Measurements from ENCODE around the gene NIPBL. TPM values are rescaled to one million over a fixed set of nuclear protein-coding genes. Genes with fewer than 3 reads are reported as not detected.
"Not testable (repeated sequence)": the region's sequence is repeated elsewhere in the genome, so short reads cannot be mapped to it uniquely, and the experiment has no call there.

NIPBL gene
- polyA plus RNA-seq, 2 donors = 10.9 to 16.1 TPM

GRCh38 chr5:37056762-37057161 is 180.2 kb downstream of the NIPBL start:
- no peak overlapping the region for H3K27ac ChIP-seq (ENCODE audit: low read depth in 2 of 2, low read length in 1 of 2)
- H3K36me3 ChIP-seq (ENCODE audit: control insufficient read depth in 2 of 2, insufficient read depth in 2 of 2, low read length in 1 of 2) = peaks cover 0 to 3% of the 10 kb centered on the region in 2 donors
- no peaks in the 10 kb centered on the region for H3K4me1 ChIP-seq (ENCODE audit: control insufficient read depth in 2 of 2, insufficient read depth in 2 of 2, low read length in 1 of 2)
- no peaks in the 10 kb centered on the region for H3K9me3 ChIP-seq (ENCODE audit: control insufficient read depth in 2 of 2, insufficient read depth in 1 of 2, low read depth in 1 of 2, low read length in 1 of 2)
- 83 to 89% methylated on average over 2 of the region's 2 CpGs for WGBS, 2 donors
- no peak overlapping the region for H3K4me3 ChIP-seq (ENCODE audit: low read depth in 1 of 2, low read length in 2 of 2)
- no peaks in the 10 kb centered on the region for H3K27me3 ChIP-seq (ENCODE audit: control insufficient read depth in 1 of 2, insufficient read depth in 2 of 2, low read length in 2 of 2)

DNA sequence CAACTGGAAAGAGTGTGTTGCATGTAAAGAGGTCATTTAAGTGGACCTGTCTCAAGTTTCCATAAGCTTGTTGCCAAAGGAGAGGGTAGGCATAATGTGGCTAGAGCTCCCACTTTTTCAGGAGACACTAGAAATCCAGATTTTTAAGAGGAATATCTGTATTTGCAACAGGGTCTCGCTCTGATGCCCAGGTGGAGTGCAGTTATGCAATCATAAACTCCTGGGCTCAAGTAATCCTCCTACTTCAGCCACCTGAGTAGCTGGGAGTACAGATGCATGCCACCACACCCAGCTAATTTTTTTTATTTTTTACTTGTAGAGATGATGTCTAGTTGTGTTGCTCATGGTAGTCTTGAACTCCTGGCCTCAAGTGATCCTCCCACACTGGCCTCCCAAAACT is 183.5 kb downstream of the NIPBL start:
- no peaks in the 10 kb centered on the region for H3K4me1 ChIP-seq (ENCODE audit: control insufficient read depth in 2 of 2, insufficient read depth in 2 of 2, low read length in 1 of 2)
- H3K9me3 ChIP-seq (ENCODE audit: control insufficient read depth in 2 of 2, insufficient read depth in 1 of 2, low read depth in 1 of 2, low read length in 1 of 2) = no peaks in the 10 kb centered on the region
- 96 to 97% methylated on average over 1 of the region's 1 CpG for WGBS, 2 donors
- peaks cover 6 to 9% of the 10 kb centered on the region in 2 donors for H3K36me3 ChIP-seq (ENCODE audit: control insufficient read depth in 2 of 2, insufficient read depth in 2 of 2, low read length in 1 of 2)
- H3K4me3 ChIP-seq (ENCODE audit: low read depth in 1 of 2, low read length in 2 of 2) = no peak overlapping the region
- H3K27me3 ChIP-seq (ENCODE audit: control insufficient read depth in 1 of 2, insufficient read depth in 2 of 2, low read length in 2 of 2) = no peaks in the 10 kb centered on the region
- H3K27ac ChIP-seq (ENCODE audit: low read depth in 2 of 2, low read length in 1 of 2) = no peak overlapping the region

DNA sequence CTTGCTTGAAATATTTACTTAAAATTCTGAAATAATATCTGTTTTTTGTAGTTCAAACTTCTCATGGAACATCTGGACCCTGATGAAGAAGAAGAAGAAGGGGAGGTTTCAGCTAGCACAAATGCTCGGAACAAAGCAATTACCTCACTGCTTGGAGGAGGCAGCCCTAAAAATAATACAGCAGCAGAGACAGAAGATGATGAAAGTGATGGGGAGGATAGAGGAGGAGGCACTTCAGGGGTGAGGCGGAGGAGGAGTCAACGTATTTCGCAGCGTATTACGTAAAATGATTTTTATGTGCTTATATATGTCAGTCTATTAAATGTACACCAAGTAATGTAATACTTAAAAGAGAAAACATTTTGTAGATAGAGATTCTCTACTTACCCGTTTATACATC is 187.2 kb downstream of the NIPBL start:
- Histone ChIP-seq H3K4me1 (ENCODE audit: control insufficient read depth in 2 of 2, insufficient read depth in 2 of 2, low read length in 1 of 2) (no peaks in the 10 kb centered on the region), H3K4me3 (ENCODE audit: low read depth in 1 of 2, low read length in 2 of 2) (no peak overlapping the region), H3K9me3 (ENCODE audit: control insufficient read depth in 2 of 2, insufficient read depth in 1 of 2, low read depth in 1 of 2, low read length in 1 of 2) (no peaks in the 10 kb centered on the region), H3K36me3 (ENCODE audit: control insufficient read depth in 2 of 2, insufficient read depth in 2 of 2, low read length in 1 of 2) (peaks cover 6 to 9% of the 10 kb centered on the region in 2 donors), H3K27ac (ENCODE audit: low read depth in 2 of 2, low read length in 1 of 2) (no peak overlapping the region), H3K27me3 (ENCODE audit: control insufficient read depth in 1 of 2, insufficient read depth in 2 of 2, low read length in 2 of 2) (no peaks in the 10 kb centered on the region)
- 96% methylated on average over 7 of the region's 7 CpGs for WGBS, 2 donors

- H3K9me3 ChIP-seq (ENCODE audit: control insufficient read depth in 2 of 2, insufficient read depth in 1 of 2, low read depth in 1 of 2, low read length in 1 of 2) = no peaks in the 10 kb centered on the region
- no peaks in the 10 kb centered on the region for H3K27me3 ChIP-seq (ENCODE audit: control insufficient read depth in 1 of 2, insufficient read depth in 2 of 2, low read length in 2 of 2)
- H3K27ac ChIP-seq (ENCODE audit: low read depth in 2 of 2, low read length in 1 of 2) = no peak overlapping the region
- H3K4me1 ChIP-seq (ENCODE audit: control insufficient read depth in 2 of 2, insufficient read depth in 2 of 2, low read length in 1 of 2) = no peaks in the 10 kb centered on the region
- H3K4me3 ChIP-seq (ENCODE audit: low read depth in 1 of 2, low read length in 2 of 2) = no peak overlapping the region
- WGBS, 2 donors = 87 to 95% methylated on average over 9 of the region's 9 CpGs
- peaks cover 6 to 9% of the 10 kb centered on the region in 2 donors for H3K36me3 ChIP-seq (ENCODE audit: control insufficient read depth in 2 of 2, insufficient read depth in 2 of 2, low read length in 1 of 2)
These were observed 187.9 kb downstream of the NIPBL start for GRCh38 chr5:37064442-37064841.

- no peaks in the 10 kb centered on the region for H3K27me3 ChIP-seq (ENCODE audit: control insufficient read depth in 1 of 2, insufficient read depth in 2 of 2, low read length in 2 of 2)
- H3K4me3 ChIP-seq (ENCODE audit: low read depth in 1 of 2, low read length in 2 of 2) = no peak overlapping the region
- 76% methylated on average over 1 of the region's 1 CpG for WGBS, 2 donors
- no peaks in the 10 kb centered on the region for H3K36me3 ChIP-seq (ENCODE audit: control insufficient read depth in 2 of 2, insufficient read depth in 2 of 2, low read length in 1 of 2)
- H3K4me1 ChIP-seq (ENCODE audit: control insufficient read depth in 2 of 2, insufficient read depth in 2 of 2, low read length in 1 of 2) = peaks cover 0 to 2% of the 10 kb centered on the region in 2 donors
- no peak overlapping the region for H3K27ac ChIP-seq (ENCODE audit: low read depth in 2 of 2, low read length in 1 of 2)
- no peaks in the 10 kb centered on the region for H3K9me3 ChIP-seq (ENCODE audit: control insufficient read depth in 2 of 2, insufficient read depth in 1 of 2, low read depth in 1 of 2, low read length in 1 of 2)
These were observed 194.9 kb downstream of the NIPBL start for GRCh38 chr5:37071487-37071886.

DNA sequence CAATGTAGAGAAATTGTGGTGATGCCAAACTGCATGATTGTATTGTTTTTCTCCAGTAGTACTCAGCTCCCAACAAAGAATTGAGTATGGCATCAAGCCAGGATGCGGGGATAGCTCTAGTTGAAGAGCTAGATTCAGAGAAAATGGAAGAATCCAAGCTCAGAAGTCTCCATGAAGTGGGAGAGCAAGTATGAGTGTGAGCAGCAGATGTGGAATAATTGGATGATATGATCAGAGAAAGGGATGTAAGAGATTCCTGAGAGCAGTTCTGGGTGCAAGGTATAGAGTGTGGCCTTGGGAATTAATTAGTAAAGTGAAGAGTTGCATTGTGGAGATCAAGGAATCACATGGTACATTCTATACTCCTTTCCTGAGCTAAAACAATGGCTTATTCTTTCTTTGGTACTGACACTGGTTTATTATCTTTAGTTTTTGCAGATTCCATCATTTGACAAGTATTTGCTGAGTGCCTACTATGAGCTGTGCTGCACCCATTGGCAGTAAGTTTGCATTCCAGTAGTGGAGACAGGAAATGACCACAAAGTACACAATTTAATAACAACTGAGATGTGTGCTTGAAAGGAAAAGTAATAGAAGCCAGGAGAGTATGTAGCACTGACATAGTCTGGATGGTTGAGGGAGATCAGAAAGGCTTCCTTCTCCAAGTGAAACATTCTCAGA is 195.5 kb downstream of the NIPBL start:
- Histone ChIP-seq H3K36me3 (ENCODE audit: control insufficient read depth in 2 of 2, insufficient read depth in 2 of 2, low read length in 1 of 2) (no peaks in the 10 kb centered on the region), H3K9me3 (ENCODE audit: control insufficient read depth in 2 of 2, insufficient read depth in 1 of 2, low read depth in 1 of 2, low read length in 1 of 2) (no peaks in the 10 kb centered on the region), H3K27me3 (ENCODE audit: control insufficient read depth in 1 of 2, insufficient read depth in 2 of 2, low read length in 2 of 2) (no peaks in the 10 kb centered on the region), H3K27ac (ENCODE audit: low read depth in 2 of 2, low read length in 1 of 2) (no peak overlapping the region), H3K4me3 (ENCODE audit: low read depth in 1 of 2, low read length in 2 of 2) (no peak overlapping the region), H3K4me1 (ENCODE audit: control insufficient read depth in 2 of 2, insufficient read depth in 2 of 2, low read length in 1 of 2) (peaks cover 0 to 2% of the 10 kb centered on the region in 2 donors)
- WGBS, 2 donors = 56 to 61% methylated on average over 1 of the region's 1 CpG

DNA sequence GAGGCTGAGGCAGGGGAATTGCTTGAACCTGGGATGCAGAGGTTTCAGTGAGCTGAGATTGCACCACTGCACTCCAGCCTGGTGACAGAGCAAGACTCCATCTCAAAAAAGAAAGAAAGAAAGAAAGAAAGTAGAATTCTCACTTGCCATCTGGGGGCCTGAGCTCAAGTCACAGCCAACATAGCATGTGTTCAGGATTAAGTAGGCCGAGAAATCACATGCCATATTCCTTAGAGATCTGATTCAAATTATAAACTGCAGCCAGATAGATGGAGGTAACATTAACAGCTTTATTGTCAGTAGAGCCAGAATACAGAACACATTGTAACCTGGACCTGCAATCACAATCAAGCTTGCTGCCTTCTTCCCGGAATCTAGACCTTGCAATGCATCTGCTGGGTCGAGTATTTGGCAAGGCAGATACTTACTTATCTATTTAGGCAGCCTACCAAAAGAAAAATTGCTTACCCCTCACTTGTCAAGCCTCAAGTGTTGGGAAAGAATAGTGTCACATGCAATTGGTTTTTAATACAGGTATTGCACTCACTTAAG is 198.9 kb downstream of the NIPBL start:
- H3K27me3 ChIP-seq (ENCODE audit: control insufficient read depth in 1 of 2, insufficient read depth in 2 of 2, low read length in 2 of 2) = no peaks in the 10 kb centered on the region
- 78 to 90% methylated on average over 3 of the region's 3 CpGs for WGBS, 2 donors
- H3K4me1 ChIP-seq (ENCODE audit: control insufficient read depth in 2 of 2, insufficient read depth in 2 of 2, low read length in 1 of 2) = peaks cover 0 to 2% of the 10 kb centered on the region in 2 donors
- H3K9me3 ChIP-seq (ENCODE audit: control insufficient read depth in 2 of 2, insufficient read depth in 1 of 2, low read depth in 1 of 2, low read length in 1 of 2) = no peaks in the 10 kb centered on the region
- no peak overlapping the region for H3K4me3 ChIP-seq (ENCODE audit: low read depth in 1 of 2, low read length in 2 of 2)
- peaks cover 0 to under 1% of the 10 kb centered on the region in 2 donors for H3K36me3 ChIP-seq (ENCODE audit: control insufficient read depth in 2 of 2, insufficient read depth in 2 of 2, low read length in 1 of 2)
- no peak overlapping the region for H3K27ac ChIP-seq (ENCODE audit: low read depth in 2 of 2, low read length in 1 of 2)

- Histone ChIP-seq H3K27ac (ENCODE audit: low read depth in 2 of 2, low read length in 1 of 2) (no peak overlapping the region), H3K27me3 (ENCODE audit: control insufficient read depth in 1 of 2, insufficient read depth in 2 of 2, low read length in 2 of 2) (no peaks in the 10 kb centered on the region), H3K4me3 (ENCODE audit: low read depth in 1 of 2, low read length in 2 of 2) (no peak overlapping the region), H3K9me3 (ENCODE audit: control insufficient read depth in 2 of 2, insufficient read depth in 1 of 2, low read depth in 1 of 2, low read length in 1 of 2) (no peaks in the 10 kb centered on the region), H3K36me3 (ENCODE audit: control insufficient read depth in 2 of 2, insufficient read depth in 2 of 2, low read length in 1 of 2) (peaks cover 0 to 3% of the 10 kb centered on the region in 2 donors), H3K4me1 (ENCODE audit: control insufficient read depth in 2 of 2, insufficient read depth in 2 of 2, low read length in 1 of 2) (no peaks in the 10 kb centered on the region)
- WGBS, 2 donors = 88 to 93% methylated on average over 1 of the region's 1 CpG
These were observed 200.6 kb downstream of the NIPBL start for GRCh38 chr5:37077146-37077545.

DNA sequence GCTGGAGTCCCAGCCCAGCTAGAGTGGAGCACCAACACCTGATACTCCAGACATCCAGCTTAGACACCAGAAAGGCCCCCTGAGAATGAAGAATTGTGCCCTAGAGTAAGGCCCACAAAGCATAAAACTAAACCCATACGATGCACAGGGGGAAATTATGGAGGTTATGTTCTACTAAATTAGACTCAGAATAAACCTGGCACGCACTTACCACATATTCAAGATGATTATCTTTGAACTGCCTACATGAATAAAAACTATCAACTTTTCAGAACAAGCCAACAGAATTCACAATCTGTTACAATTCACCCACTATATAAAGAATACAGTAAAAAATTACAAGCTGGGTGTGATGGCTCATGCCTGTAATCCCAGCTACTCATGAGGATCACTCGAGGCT is 204.1 kb downstream of the NIPBL start:
- H3K27me3 ChIP-seq (ENCODE audit: control insufficient read depth in 1 of 2, insufficient read depth in 2 of 2, low read length in 2 of 2) = no peaks in the 10 kb centered on the region
- no peak overlapping the region for H3K4me3 ChIP-seq (ENCODE audit: low read depth in 1 of 2, low read length in 2 of 2)
- 88 to 90% methylated on average over 3 of the region's 3 CpGs for WGBS, 2 donors
- H3K9me3 ChIP-seq (ENCODE audit: control insufficient read depth in 2 of 2, insufficient read depth in 1 of 2, low read depth in 1 of 2, low read length in 1 of 2) = no peaks in the 10 kb centered on the region
- no peaks in the 10 kb centered on the region for H3K4me1 ChIP-seq (ENCODE audit: control insufficient read depth in 2 of 2, insufficient read depth in 2 of 2, low read length in 1 of 2)
- H3K36me3 ChIP-seq (ENCODE audit: control insufficient read depth in 2 of 2, insufficient read depth in 2 of 2, low read length in 1 of 2) = peaks cover 0 to 3% of the 10 kb centered on the region in 2 donors
- H3K27ac ChIP-seq (ENCODE audit: low read depth in 2 of 2, low read length in 1 of 2) = no peak overlapping the region

DNA sequence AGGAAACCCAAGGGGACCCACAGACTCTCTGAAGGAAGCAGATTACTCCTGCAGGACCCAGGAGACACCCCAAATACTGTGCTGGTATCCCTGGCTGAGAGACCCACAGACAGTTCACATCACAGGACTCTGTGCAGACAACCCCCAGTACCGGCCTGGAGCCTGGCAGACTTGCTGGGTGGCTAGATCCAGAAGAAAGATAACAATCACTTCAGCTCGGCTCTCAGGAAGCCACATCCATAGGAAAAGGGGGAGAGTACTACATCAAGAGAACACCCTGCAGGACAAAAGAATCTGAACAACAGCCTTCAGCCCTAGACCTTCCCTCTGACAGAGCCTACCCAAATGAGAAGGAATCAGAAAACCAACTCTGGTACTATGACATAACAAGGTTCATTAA is 206.4 kb downstream of the NIPBL start:
- H3K27ac ChIP-seq (ENCODE audit: low read depth in 2 of 2, low read length in 1 of 2); H3K36me3 ChIP-seq (ENCODE audit: control insufficient read depth in 2 of 2, insufficient read depth in 2 of 2, low read length in 1 of 2); H3K27me3 ChIP-seq (ENCODE audit: control insufficient read depth in 1 of 2, insufficient read depth in 2 of 2, low read length in 2 of 2); H3K4me3 ChIP-seq (ENCODE audit: low read depth in 1 of 2, low read length in 2 of 2); H3K9me3 ChIP-seq (ENCODE audit: control insufficient read depth in 2 of 2, insufficient read depth in 1 of 2, low read depth in 1 of 2, low read length in 1 of 2); H3K4me1 ChIP-seq (ENCODE audit: control insufficient read depth in 2 of 2, insufficient read depth in 2 of 2, low read length in 1 of 2): not testable (repeated sequence)
- 70 to 71% methylated on average over 2 of the region's 2 CpGs for WGBS, 2 donors

All from esophagus (tissue), 2 donors.